GM19328 (cell line): Measurements from ENCODE around the gene DNAJA2.
"Not testable (repeated sequence)": the region's sequence is repeated elsewhere in the genome, so short reads cannot be mapped to it uniquely, and the experiment has no call there.

Source experiments
- ATAC-seq: cut with Tn5 transposase; IDR thresholded peaks from one replicate; pipeline ENCODE4 v1.9.1; 2021; ENCODE audit warnings: mild to moderate bottlenecking, moderate library complexity; ENCODE audit not compliant: unreplicated experiment

The DNAJA2 gene

GRCh38 chr16:46973207-46973995 is at the start of gene DNAJA2:
Gene DNAJA2, minus strand, starts transcription at chr16:46973674. Its CDS starts 102 bp downstream, at chr16:46973572.
- ATAC-seq: peak; percentile 64

- ATAC-seq: no peak
These were observed 46.1 kb upstream of the DNAJA2 start for GRCh38 chr16:47019568-47019967.

- ATAC-seq: peak; percentile 99
These were observed 44.9 kb upstream of the DNAJA2 start for GRCh38 chr16:47018223-47018891.

GRCh38 chr16:47017636-47018035 is 44.2 kb upstream of the DNAJA2 start:
- no peak for ATAC-seq

- ATAC-seq: no peak
These were observed 43.2 kb upstream of the DNAJA2 start for GRCh38 chr16:47016700-47017133.

GRCh38 chr16:47013910-47014309 is 40.4 kb upstream of the DNAJA2 start:
- ATAC-seq: no peak

GRCh38 chr16:47013172-47013571 is 39.7 kb upstream of the DNAJA2 start:
- ATAC-seq: no peak

GRCh38 chr16:47010812-47011211 is 37.3 kb upstream of the DNAJA2 start:
- not testable (repeated sequence) for ATAC-seq

- ATAC-seq: no peak
These were observed 35.1 kb upstream of the DNAJA2 start for GRCh38 chr16:47008612-47009011.

GRCh38 chr16:47008174-47008573 is 34.7 kb upstream of the DNAJA2 start:
- ATAC-seq: no peak

GRCh38 chr16:47004652-47005051 is 31.2 kb upstream of the DNAJA2 start:
- no peak for ATAC-seq

- ATAC-seq: not testable (repeated sequence)
These were observed 26.6 kb upstream of the DNAJA2 start for GRCh38 chr16:47000066-47000465.

- ATAC-seq: no peak
These were observed 24.4 kb upstream of the DNAJA2 start for GRCh38 chr16:46997844-46998243.

- ATAC-seq: no peak
These were observed 23.5 kb upstream of the DNAJA2 start for GRCh38 chr16:46996952-46997458.

- ATAC-seq: no peak
These were observed 22.9 kb upstream of the DNAJA2 start for GRCh38 chr16:46996391-46996790.

GRCh38 chr16:46991729-46992704 is 18.5 kb upstream of the DNAJA2 start:
- no peak for ATAC-seq

- ATAC-seq: no peak
These were observed 13.4 kb upstream of the DNAJA2 start for GRCh38 chr16:46986896-46987295.

GRCh38 chr16:46986438-46986837 is 13.0 kb upstream of the DNAJA2 start:
- ATAC-seq: no peak

GRCh38 chr16:46982335-46982734 is 8.9 kb upstream of the DNAJA2 start:
- no peak for ATAC-seq

GRCh38 chr16:46980926-46981325 is 7.5 kb upstream of the DNAJA2 start:
- no peak for ATAC-seq

- no peak for ATAC-seq
These were observed 3.1 kb upstream of the DNAJA2 start for GRCh38 chr16:46976550-46976949.
